Medulla oblongata (tissue), 1 donor: ENCODE measurements around the gene HDAC10.
A peak's percentile ranks its signal among the peaks of the same experiment; 100 is the strongest.
"Not testable (repeated sequence)": the region's sequence is repeated elsewhere in the genome, so short reads cannot be mapped to it uniquely, and the experiment has no call there.

Experiments used
- DNase-seq: peaks from one replicate; pipeline ENCODE4 v3.0.0-alpha.2; 2015; ENCODE audit errors: extremely low spot score

HDAC10 gene

GRCh38 chr22:50285568-50286229 lies 34.6 kb upstream of the HDAC10 start:
- no peak for DNase-seq

- DNase-seq, result no peak
These were observed 33.4 kb upstream of the HDAC10 start for GRCh38 chr22:50284479-50284878.

GRCh38 chr22:50283821-50284220 lies 32.8 kb upstream of the HDAC10 start:
- no peak for DNase-seq

- no peak for DNase-seq
These were observed 31.5 kb upstream of the HDAC10 start for GRCh38 chr22:50282361-50283155.

- no peak for DNase-seq
These were observed 30.9 kb upstream of the HDAC10 start for GRCh38 chr22:50281957-50282356.

- no peak for DNase-seq
These were observed 30.3 kb upstream of the HDAC10 start for GRCh38 chr22:50281384-50281760.

- no peak for DNase-seq
These were observed 29.8 kb upstream of the HDAC10 start for GRCh38 chr22:50280708-50281383.

GRCh38 chr22:50280022-50280707 lies 29.1 kb upstream of the HDAC10 start:
- no peak for DNase-seq

- no peak for DNase-seq
These were observed 28.0 kb upstream of the HDAC10 start for GRCh38 chr22:50278956-50279619.

GRCh38 chr22:50278461-50278860 lies 27.4 kb upstream of the HDAC10 start:
- no peak for DNase-seq

GRCh38 chr22:50277761-50278160 lies 26.7 kb upstream of the HDAC10 start:
- no peak for DNase-seq

GRCh38 chr22:50276143-50276542 lies 25.1 kb upstream of the HDAC10 start:
- DNase-seq, result peak; percentile 83

GRCh38 chr22:50275181-50276055 lies 24.4 kb upstream of the HDAC10 start:
- no peak for DNase-seq

- no peak for DNase-seq
These were observed 23.7 kb upstream of the HDAC10 start for GRCh38 chr22:50274771-50275170.

GRCh38 chr22:50274311-50274710 lies 23.2 kb upstream of the HDAC10 start:
- peak; percentile 65 for DNase-seq

- DNase-seq, result not testable (repeated sequence)
These were observed 22.7 kb upstream of the HDAC10 start for GRCh38 chr22:50273781-50274180.

- not testable (repeated sequence) for DNase-seq
These were observed 22.3 kb upstream of the HDAC10 start for GRCh38 chr22:50273352-50273751.

GRCh38 chr22:50272044-50272802 lies 21.2 kb upstream of the HDAC10 start:
- DNase-seq, result no peak

- DNase-seq, result peak; percentile 47
These were observed 20.5 kb upstream of the HDAC10 start for GRCh38 chr22:50271519-50271970.
